GM19467 (cell line): ENCODE results near the gene FERD3L.

ENCODE experiments used
- ATAC-seq: cut with Tn5 transposase; IDR thresholded peaks from one replicate; pipeline ENCODE4 v1.9.1; 2021; ENCODE audit warnings: mild to moderate bottlenecking, moderate library complexity; ENCODE audit not compliant: unreplicated experiment

Gene FERD3L

GRCh38 chr7:19117091-19117869, 27.9 kb downstream of the FERD3L start, which contains the start of gene TWIST1:
TSS of gene TWIST1 (minus strand) at chr7:19117636. CDS start at chr7:19117321, 315 bp downstream.
- no peak for ATAC-seq

GRCh38 chr7:19116121-19117090, 28.8 kb downstream of the FERD3L start:
- ATAC-seq: no peak

GRCh38 chr7:19114551-19114855, 30.7 kb downstream of the FERD3L start:
- ATAC-seq: no peak

- no peak for ATAC-seq
Measured at GRCh38 chr7:19113855-19114550, 31.2 kb downstream of the FERD3L start.

- ATAC-seq: no peak
Measured at GRCh38 chr7:19113002-19113350, 32.2 kb downstream of the FERD3L start.

GRCh38 chr7:19112274-19113001, 32.8 kb downstream of the FERD3L start:
- no peak for ATAC-seq

GRCh38 chr7:19111474-19112273, 33.5 kb downstream of the FERD3L start:
- no peak for ATAC-seq

GRCh38 chr7:19110776-19111175, 34.4 kb downstream of the FERD3L start:
- ATAC-seq: no peak

- no peak for ATAC-seq
Measured at GRCh38 chr7:19110026-19110730, 35.0 kb downstream of the FERD3L start.

GRCh38 chr7:19109000-19109946, 35.9 kb downstream of the FERD3L start:
- ATAC-seq: no peak

- ATAC-seq: no peak
Measured at GRCh38 chr7:19107356-19108146, 37.7 kb downstream of the FERD3L start.

- no peak for ATAC-seq
Measured at GRCh38 chr7:19107081-19107355, 38.2 kb downstream of the FERD3L start.

GRCh38 chr7:19106241-19107080, 38.8 kb downstream of the FERD3L start:
- ATAC-seq: no peak

- ATAC-seq: no peak
Measured at GRCh38 chr7:19105546-19105945, 39.7 kb downstream of the FERD3L start.

GRCh38 chr7:19104811-19105210, 40.4 kb downstream of the FERD3L start:
- ATAC-seq: no peak

- no peak for ATAC-seq
Measured at GRCh38 chr7:19102884-19103283, 42.3 kb downstream of the FERD3L start.

- ATAC-seq: no peak
Measured at GRCh38 chr7:19101909-19102308, 43.3 kb downstream of the FERD3L start.
